H9 (cell line): ENCODE data around the gene HBG2. TPM values are rescaled to one million over a fixed set of nuclear protein-coding genes. Genes with fewer than 3 reads are reported as not detected.

ENCODE experiments used
- DNase-seq: peaks from one replicate; pipeline ENCODE4 v3.0.0-alpha.2; 2017
- H2AFZ ChIP-seq: one replicate; pipeline ENCODE4 v1.6.1; 2013; ENCODE audit warnings: mild to moderate bottlenecking, low read length, control low read depth, moderate library complexity
- H2AK5ac ChIP-seq: 2 replicates; pipeline ENCODE4 v1.6.1; 2013; ENCODE audit warnings: low read length, control low read depth, mixed read lengths; ENCODE audit not compliant: insufficient read length
- H2BK120ac ChIP-seq: one replicate; pipeline ENCODE4 v1.6.1; 2013; ENCODE audit warnings: low read depth, mild to moderate bottlenecking, low read length, control low read depth, inconsistent platforms; ENCODE audit not compliant: poor library complexity, severe bottlenecking
- H2BK12ac ChIP-seq: 2 replicates; pipeline ENCODE4 v1.6.1; 2013; ENCODE audit warnings: low read length, control low read depth, mixed read lengths, low read depth; ENCODE audit not compliant: insufficient read length
- H2BK15ac ChIP-seq: 2 replicates; pipeline ENCODE4 v1.6.1; 2013; ENCODE audit warnings: low read depth, low read length, control low read depth
- H2BK20ac ChIP-seq: one replicate; pipeline ENCODE4 v1.6.1; 2013; ENCODE audit warnings: low read depth, mild to moderate bottlenecking, low read length, control low read depth, inconsistent platforms; ENCODE audit not compliant: poor library complexity, severe bottlenecking
- H2BK5ac ChIP-seq: 2 replicates; pipeline ENCODE4 v1.6.1; 2013; ENCODE audit warnings: low read length, control low read depth, mixed read lengths; ENCODE audit not compliant: insufficient read length
- H3K14ac ChIP-seq: 2 replicates; pipeline ENCODE4 v1.6.1; 2013; ENCODE audit warnings: low read length, control low read depth; ENCODE audit not compliant: insufficient read depth
- H3K18ac ChIP-seq: 2 replicates; pipeline ENCODE4 v1.6.1; 2013; ENCODE audit warnings: low read depth, mild to moderate bottlenecking, mixed read lengths, low read length, control low read depth; ENCODE audit not compliant: insufficient read length
- H3K23ac ChIP-seq: 2 replicates; pipeline ENCODE4 v1.6.1; 2013; ENCODE audit warnings: low read length, control low read depth, mixed read lengths, low read depth; ENCODE audit not compliant: insufficient read length
- H3K23me2 ChIP-seq: 2 replicates; pipeline ENCODE4 v1.6.1; 2013; ENCODE audit warnings: low read depth, mild to moderate bottlenecking, mixed read lengths, low read length, control low read depth; ENCODE audit not compliant: insufficient read length, poor library complexity, severe bottlenecking
- H3K27ac ChIP-seq: 2 replicates; pipeline ENCODE4 v1.5.1; 2013; ENCODE audit warnings: low read length, control low read depth, mixed read lengths, low read depth; ENCODE audit not compliant: insufficient read length
- H3K27me3 ChIP-seq: 2 replicates; pipeline ENCODE4 v1.6.1; 2013; ENCODE audit warnings: low read length, control low read depth, inconsistent platforms; ENCODE audit not compliant: insufficient read depth
- H3K4ac ChIP-seq: 2 replicates; pipeline ENCODE4 v1.6.1; 2013; ENCODE audit warnings: low read depth, mild to moderate bottlenecking, control low read depth, inconsistent platforms, low read length, moderate library complexity
- H3K4me1 ChIP-seq: 2 replicates; pipeline ENCODE4 v1.6.1; 2013; ENCODE audit warnings: low read length, control low read depth, inconsistent platforms; ENCODE audit not compliant: insufficient read depth
- H3K4me2 ChIP-seq: 2 replicates; pipeline ENCODE4 v1.6.1; 2013; ENCODE audit warnings: low read length, control low read depth, mixed read lengths; ENCODE audit not compliant: insufficient read length, insufficient read depth
- H3K56ac ChIP-seq: 2 replicates; pipeline ENCODE4 v1.6.1; 2013; ENCODE audit warnings: low read depth, mild to moderate bottlenecking, mixed read lengths, low read length, control low read depth; ENCODE audit not compliant: insufficient read length
- H3K79me1 ChIP-seq: 2 replicates; pipeline ENCODE4 v1.6.1; 2013; ENCODE audit warnings: low read depth, mild to moderate bottlenecking, moderate library complexity, low read length, control low read depth, inconsistent platforms; ENCODE audit not compliant: insufficient read depth, poor library complexity, severe bottlenecking
- H3K79me2 ChIP-seq: 2 replicates; pipeline ENCODE4 v1.6.1; 2013; ENCODE audit warnings: low read length, control low read depth, inconsistent platforms; ENCODE audit not compliant: insufficient read depth
- H3K9ac ChIP-seq: 2 replicates; pipeline ENCODE4 v1.6.1; 2013; ENCODE audit warnings: low read length, control low read depth, mixed read lengths; ENCODE audit not compliant: insufficient read length; ENCODE audit errors: extremely low read depth
- H3K9me3 ChIP-seq: one replicate; pipeline ENCODE4 v1.6.1; 2013; ENCODE audit warnings: low read depth, low read length, inconsistent platforms; ENCODE audit not compliant: control insufficient read depth
- H3T11ph ChIP-seq: one replicate; pipeline ENCODE4 v1.6.1; 2013; ENCODE audit warnings: mild to moderate bottlenecking, low read length, control low read depth, inconsistent platforms
- H4K20me1 ChIP-seq: one replicate; pipeline ENCODE4 v1.6.1; 2013; ENCODE audit not compliant: control insufficient read depth, insufficient read length, insufficient read depth
- H4K5ac ChIP-seq: 2 replicates; pipeline ENCODE4 v1.6.1; 2013; ENCODE audit warnings: low read depth, mild to moderate bottlenecking, mixed read lengths, low read length, control low read depth; ENCODE audit not compliant: insufficient read length
- H4K8ac ChIP-seq: replicated peaks from 2 replicates; pipeline ENCODE4 v1.6.1; 2013; ENCODE audit warnings: low read length, control low read depth, mixed read lengths, low read depth; ENCODE audit not compliant: insufficient read length
- H4K91ac ChIP-seq: 2 replicates; pipeline ENCODE4 v1.6.1; 2013; ENCODE audit warnings: low read depth, mild to moderate bottlenecking, moderate library complexity, mixed read lengths, low read length, control low read depth; ENCODE audit not compliant: insufficient read length
- H3K27ac Mint-ChIP-seq, 3 experiments: 2 replicates in 2 of 3; 3 replicates in 1 of 3; pipeline ENCODE4 v1.8.0; 2020 to 2021; ENCODE audit warnings: mixed read lengths in 3 of 3, mild to moderate bottlenecking in 1 of 3, moderate library complexity in 1 of 3
- H3K27me3 Mint-ChIP-seq: 2 replicates; pipeline ENCODE4 v1.8.0; 2021; ENCODE audit warnings: low read depth, mild to moderate bottlenecking, moderate library complexity, mixed read lengths
- H3K36me3 Mint-ChIP-seq, 3 experiments: 2 replicates in 2 of 3; 3 replicates in 1 of 3; pipeline ENCODE4 v1.8.0; 2020 to 2021; ENCODE audit warnings: low read depth in 3 of 3, mixed read lengths in 3 of 3; ENCODE audit not compliant: insufficient read depth in 1 of 3
- H3K4me1 Mint-ChIP-seq, 2 experiments: 2 replicates each; pipeline ENCODE4 v1.8.0; 2020; ENCODE audit warnings: mixed read lengths in 2 of 2
- H3K4me3 Mint-ChIP-seq, 2 experiments: 2 replicates in 1 of 2; 3 replicates in 1 of 2; pipeline ENCODE4 v1.8.0; 2020 to 2021; ENCODE audit warnings: mild to moderate bottlenecking in 2 of 2, mixed read lengths in 2 of 2, moderate library complexity in 1 of 2
- H3K9me3 Mint-ChIP-seq, 2 experiments: 2 replicates in 1 of 2; 3 replicates in 1 of 2; pipeline ENCODE4 v1.8.0; 2020; ENCODE audit warnings: mild to moderate bottlenecking in 2 of 2, mixed read lengths in 2 of 2, moderate library complexity in 1 of 2
- CTCF ChIP-seq: fragments of 200-600 bp; sonication (generic); conservative IDR thresholded peaks from 3 replicates; pipeline ENCODE4 v1.8.0; 2021; ENCODE audit warnings: antibody characterized with exemption, mild to moderate bottlenecking
- whole genome bisulfite sequencing: extraction: QIAGEN DNeasy Blood & Tissue Kit; methylation state at CpG from one replicate; pipeline ENCODE4 v1.1.7; 2013; ENCODE audit warnings: missing lambda C conversion rate, low lambda C conversion rate, mixed read lengths; ENCODE audit not compliant: insufficient read length; ENCODE audit errors: extremely low coverage; 5-methylcytosine and 5-hydroxymethylcytosine counted together
- total RNA-seq: library from RNA; stranded (reverse); gene quantifications from 2 replicates; pipeline ENCODE4 v1.2.1, GENCODE V29; 2021

The HBG2 gene
- total RNA-seq, 1 experiment from 2014 or later = not detected

GRCh38 chr11:5210376-5210885, 44.1 kb downstream of the HBG2 start:
- H3K18ac ChIP-seq = no peak overlapping the region
- no peak for TF ChIP-seq CTCF
- H2BK12ac ChIP-seq = no peak overlapping the region
- no CpG with 5 or more reads among the region's 7 CpGs for WGBS
- H2AK5ac ChIP-seq = no peak overlapping the region
- H3K4me1 Mint-ChIP-seq = peaks cover 2 to 7% of the 10 kb centered on the region in 2 experiments; a peak in 3 of 4 replicates
- H2BK20ac ChIP-seq = no peak overlapping the region
- H3K9me3 ChIP-seq = no peaks in the 10 kb centered on the region
- peaks cover 0 to 4% of the 10 kb centered on the region in 2 experiments; a peak in 1 of 5 replicates for H3K9me3 Mint-ChIP-seq
- no peak overlapping the region for H2AFZ ChIP-seq
- no peak overlapping the region for H3T11ph ChIP-seq
- H3K27me3 ChIP-seq = no peaks in the 10 kb centered on the region
- no peak overlapping the region for H3K9ac ChIP-seq
- no peak overlapping the region for H2BK120ac ChIP-seq
- H3K56ac ChIP-seq = no peak overlapping the region
- no peaks in the 10 kb centered on the region for H3K36me3 Mint-ChIP-seq
- no peaks in the 10 kb centered on the region for H3K23me2 ChIP-seq
- no peak overlapping the region for H3K27ac ChIP-seq
- no peak overlapping the region for H3K23ac ChIP-seq
- peak overlapping the region in 1 of 3 experiments; percentile 7; a peak in 2 of 7 replicates for H3K27ac Mint-ChIP-seq
- H3K79me1 ChIP-seq = no peaks in the 10 kb centered on the region
- H3K4ac ChIP-seq = no peak overlapping the region
- H4K20me1 ChIP-seq = no peaks in the 10 kb centered on the region
- no peaks in the 10 kb centered on the region for H3K27me3 Mint-ChIP-seq
- DNase-seq = no peak
- H2BK15ac ChIP-seq = no peak overlapping the region
- no peak overlapping the region for H3K14ac ChIP-seq
- H4K8ac ChIP-seq = no peak overlapping the region
- H2BK5ac ChIP-seq = no peak overlapping the region
- H4K5ac ChIP-seq = no peak overlapping the region
- H3K4me2 ChIP-seq = no peak overlapping the region
- no peak overlapping the region for H4K91ac ChIP-seq
- no peak overlapping the region for H3K4me3 Mint-ChIP-seq
- no peaks in the 10 kb centered on the region for H3K4me1 ChIP-seq
- H3K79me2 ChIP-seq = no peaks in the 10 kb centered on the region
